Panc1 (cell line): ENCODE results near the gene EMC9.

Experiments
- CTCF ChIP-seq: fragments of 450-650 bp; IDR thresholded peaks from 2 replicates; pipeline ENCODE4 v1.5.1; 2017; ENCODE audit warnings: mild to moderate bottlenecking
- POLR2AphosphoS5 ChIP-seq: IDR thresholded peaks from 2 replicates; pipeline ENCODE4 v1.6.1; 2012; ENCODE audit warnings: mild to moderate bottlenecking, low read depth, low read length, moderate library complexity
- REST ChIP-seq, 2 experiments: IDR thresholded peaks; 2 replicates each; pipeline ENCODE4 v1.6.1; 2011 to 2012; ENCODE audit warnings: low read depth in 2 of 2, control low read depth in 1 of 2, low read length in 1 of 2, mild to moderate bottlenecking in 1 of 2, moderate library complexity in 1 of 2; ENCODE audit not compliant: insufficient read depth in 1 of 2
- SIN3A ChIP-seq: IDR thresholded peaks from 2 replicates; pipeline ENCODE4 v1.6.1; 2012; ENCODE audit warnings: low read depth, mild to moderate bottlenecking, low read length, moderate library complexity, borderline replicate concordance; ENCODE audit not compliant: insufficient read depth

GRCh38 chr14:24100197-24100981 is 41.0 kb downstream of the EMC9 start:
- no peak for TF ChIP-seq CTCF
- TF ChIP-seq REST (IDR thresholded peaks at IDR 0.05; ENCODE audit: insufficient read depth in 1 of 2, low read depth in 2 of 2, low read length in 1 of 2): no peak
- TF ChIP-seq POLR2AphosphoS5: no peak
- TF ChIP-seq SIN3A: no peak
